IMR-90 (cell line): ENCODE results near the gene C1QTNF9B. TPM values are rescaled to one million over a fixed set of nuclear protein-coding genes. Genes with fewer than 3 reads are reported as not detected.

Experiments used
- ATAC-seq: fragments of 200-7000 bp; cut with Tn5 transposase; 2 replicates; pipeline ENCODE4 v1.9.1; 2020; ENCODE audit warnings: low read depth, mild to moderate bottlenecking, moderate library complexity
- BruUV-seq: library from RNA; stranded (reverse); fragments of 400-500 nt; replicated peaks from 2 replicates; lab custom pipeline; 2021; lab: Mats Ljungman, UMichigan
- CTCF ChIA-PET: fragments of 300-600 bp; formaldehyde crosslinking; extraction: SDS; loops from one replicate; lab custom pipeline; 2021; ENCODE audit warnings: antibody characterized with exemption; lab: Yijun Ruan, JAX
- POLR2A ChIA-PET: fragments of 300-600 bp; sonication (Branson Sonifier 250); formaldehyde crosslinking; loops from one replicate; lab custom pipeline; 2022; ENCODE audit warnings: antibody characterized with exemption; ENCODE audit not compliant: unreplicated experiment; lab: Charles Lee
- DNase-seq: peaks from one replicate; pipeline ENCODE4 v3.0.0; 2013
- H2AFZ ChIP-seq: replicated peaks from 2 replicates; pipeline ENCODE3; 2013; ENCODE audit warnings: low read length, mild to moderate bottlenecking; ENCODE audit not compliant: poor library complexity
- H2AK5ac ChIP-seq: 2 replicates; pipeline ENCODE4 v1.6.1; 2013; ENCODE audit warnings: low read depth, low read length, inconsistent platforms
- H2AK9ac ChIP-seq: replicated peaks from 2 replicates; pipeline ENCODE3; 2013; ENCODE audit warnings: mild to moderate bottlenecking, low read depth, low read length, moderate library complexity; ENCODE audit not compliant: poor library complexity
- H2BK120ac ChIP-seq: 2 replicates; pipeline ENCODE4 v1.6.1; 2013; ENCODE audit warnings: low read depth, low read length, inconsistent platforms
- H2BK15ac ChIP-seq: 3 replicates; pipeline ENCODE4 v1.6.1; 2013; ENCODE audit warnings: low read depth, low read length, inconsistent platforms
- H2BK20ac ChIP-seq: 2 replicates; pipeline ENCODE4 v1.6.1; 2013; ENCODE audit warnings: low read depth, mild to moderate bottlenecking, inconsistent platforms, low read length, moderate library complexity
- H2BK5ac ChIP-seq: 2 replicates; pipeline ENCODE4 v1.6.1; 2013; ENCODE audit warnings: mild to moderate bottlenecking, low read depth, low read length, inconsistent platforms; ENCODE audit not compliant: poor library complexity, severe bottlenecking
- H3K14ac ChIP-seq: replicated peaks from 2 replicates; pipeline ENCODE4 v1.6.1; 2013; ENCODE audit warnings: low read depth, low read length, inconsistent platforms
- H3K18ac ChIP-seq: 2 replicates; pipeline ENCODE4 v1.6.1; 2013; ENCODE audit warnings: low read depth, low read length, control low read depth
- H3K23ac ChIP-seq: 2 replicates; pipeline ENCODE4 v1.6.1; 2013; ENCODE audit warnings: low read depth, low read length, inconsistent platforms
- H3K27ac ChIP-seq: 2 replicates; pipeline ENCODE4 v1.5.1; 2013; ENCODE audit warnings: mild to moderate bottlenecking, control low read depth, low read length; ENCODE audit not compliant: insufficient read depth
- H3K27me3 ChIP-seq: 2 replicates; pipeline ENCODE4 v1.6.1; 2013; ENCODE audit warnings: low read length; ENCODE audit not compliant: control insufficient read depth, insufficient read depth
- H3K36me3 ChIP-seq: 2 replicates; pipeline ENCODE4 v1.6.1; 2013; ENCODE audit warnings: low read length, mixed read lengths; ENCODE audit not compliant: control insufficient read depth, insufficient read depth
- H3K4ac ChIP-seq: 2 replicates; pipeline ENCODE4 v1.6.1; 2013; ENCODE audit warnings: low read depth, low read length, inconsistent platforms
- H3K4me1 ChIP-seq: 2 replicates; pipeline ENCODE4 v1.6.1; 2013; ENCODE audit warnings: low read length, mixed read lengths; ENCODE audit not compliant: control insufficient read depth, insufficient read depth
- H3K4me2 ChIP-seq: 2 replicates; pipeline ENCODE4 v1.6.1; 2013; ENCODE audit warnings: low read depth, mild to moderate bottlenecking, control low read depth, low read length, moderate library complexity
- H3K4me3 ChIP-seq: 2 replicates; pipeline ENCODE4 v1.5.1; 2013; ENCODE audit warnings: low read depth, mild to moderate bottlenecking, control low read depth, low read length, moderate library complexity; ENCODE audit not compliant: insufficient read depth
- H3K56ac ChIP-seq: 2 replicates; pipeline ENCODE4 v1.6.1; 2013; ENCODE audit warnings: low read length, inconsistent platforms; ENCODE audit not compliant: insufficient read depth; ENCODE audit errors: extremely low read depth
- H3K79me1 ChIP-seq, 2 experiments: 2 replicates each; pipeline ENCODE4 v1.6.1; 2013; ENCODE audit warnings: low read length in 2 of 2, inconsistent platforms in 1 of 2, low read depth in 1 of 2
- H3K9ac ChIP-seq: 2 replicates; pipeline ENCODE4 v1.6.1; 2013; ENCODE audit warnings: low read depth, low read length, control low read depth
- H3K9me1 ChIP-seq: 2 replicates; pipeline ENCODE4 v1.6.1; 2013; ENCODE audit warnings: low read length, inconsistent platforms; ENCODE audit not compliant: insufficient read depth
- H3K9me3 ChIP-seq: 2 replicates; pipeline ENCODE4 v1.6.1; 2013; ENCODE audit warnings: low read length; ENCODE audit not compliant: control insufficient read depth, insufficient read depth
- H4K20me1 ChIP-seq: 2 replicates; pipeline ENCODE4 v1.6.1; 2013; ENCODE audit warnings: low read length, inconsistent platforms; ENCODE audit not compliant: insufficient read depth
- H4K5ac ChIP-seq: 2 replicates; pipeline ENCODE4 v1.6.1; 2013; ENCODE audit warnings: mild to moderate bottlenecking, low read depth, low read length, control low read depth
- H4K8ac ChIP-seq, 2 experiments: 2 replicates each; pipeline ENCODE4 v1.6.1; 2013; ENCODE audit warnings: low read depth in 2 of 2, low read length in 2 of 2, control low read depth in 1 of 2, inconsistent platforms in 1 of 2
- H4K91ac ChIP-seq: 2 replicates; pipeline ENCODE4 v1.6.1; 2013; ENCODE audit warnings: low read depth, low read length, inconsistent platforms; ENCODE audit not compliant: insufficient read depth
- BHLHE40 ChIP-seq: fragments of 150-350 bp; IDR thresholded peaks from 2 replicates; pipeline ENCODE4 v1.6.1; 2016; ENCODE audit warnings: mild to moderate bottlenecking, low read depth, low read length
- FOS ChIP-seq: fragments of 150-350 bp; IDR thresholded peaks from 2 replicates; pipeline ENCODE4 v1.6.1; 2016; ENCODE audit warnings: low read depth, low read length
- MAFK ChIP-seq: IDR thresholded peaks from 2 replicates; pipeline ENCODE4 v1.6.1; 2012; ENCODE audit warnings: low read depth, low read length, improper control_type of control experiment
- MAZ ChIP-seq: IDR thresholded peaks from 2 replicates; pipeline ENCODE4 v1.6.1; 2012; ENCODE audit warnings: low read depth, mild to moderate bottlenecking, low read length, improper control_type of control experiment, moderate library complexity, borderline replicate concordance
- POLR2A ChIP-seq: IDR thresholded peaks from 2 replicates; pipeline ENCODE4 v1.6.1; 2012; ENCODE audit warnings: mild to moderate bottlenecking, low read depth, low read length
- RAD21 ChIP-seq: IDR thresholded peaks from 2 replicates; pipeline ENCODE4 v1.6.1; 2012; ENCODE audit warnings: low read length, improper control_type of control experiment
- RCOR1 ChIP-seq: IDR thresholded peaks from 2 replicates; pipeline ENCODE4 v1.6.1; 2012; ENCODE audit warnings: mild to moderate bottlenecking, low read length, improper control_type of control experiment; ENCODE audit not compliant: insufficient replicate concordance
- WGBS, 2 experiments: methylation state at CpG; one replicate each; pipeline versions ENCODE4 v1.1.5 to v1.1.7; 2013; ENCODE audit warnings: missing lambda C conversion rate in 2 of 2; ENCODE audit not compliant: insufficient read length in 1 of 2; ENCODE audit errors: extremely low coverage in 2 of 2; 5-methylcytosine and 5-hydroxymethylcytosine counted together
- dilution Hi-C: fragments of 300-500 bp; cut with HindIII; formaldehyde crosslinking; loops from one replicate; pipeline ENCODE4 v1.14.3; 2018; ENCODE audit warnings: low sequenced_read_pairs; ENCODE audit not compliant: unreplicated experiment
- in situ Hi-C: fragments of 300-500 bp; cut with MboI; formaldehyde crosslinking; loops from 3 replicates; pipeline ENCODE4 v1.14.3; 2019; ENCODE audit warnings: low sequenced_read_pairs, inconsistent platforms, mixed read lengths
- intact Hi-C: fragments of 100-400 bp; cut with micrococcal nuclease; formaldehyde crosslinking; loops from 2 replicates; pipeline ENCODE4 v1.10.0; 2022
- polyA plus RNA-seq, 3 experiments: library from polyadenylated mRNA; depleted of rRNA; stranded (reverse); fragments of >200 nt; gene quantifications; 2 replicates each; pipeline ENCODE4 v1.2.3, GENCODE V29; 2012; ENCODE audit warnings: low replicate concordance in 1 of 3
- total RNA-seq: library from RNA; depleted of rRNA; stranded (reverse); fragments of >200 nt; gene quantifications from 2 replicates; pipeline ENCODE4 v1.2.3, GENCODE V29; 2012
- TF ChIP-seq, protein P1 (sequence below): fragments of 150-350 bp; IDR thresholded peaks from 2 replicates; pipeline ENCODE4 v1.6.1; 2017; ENCODE audit warnings: mild to moderate bottlenecking, antibody characterized with exemption, low read length, low read depth

C1QTNF9B gene
- total and polyA plus RNA-seq, 2 of the 4 experiments (the other 2 are of a cell fraction): 0.72 to 1.1 TPM

DNA sequence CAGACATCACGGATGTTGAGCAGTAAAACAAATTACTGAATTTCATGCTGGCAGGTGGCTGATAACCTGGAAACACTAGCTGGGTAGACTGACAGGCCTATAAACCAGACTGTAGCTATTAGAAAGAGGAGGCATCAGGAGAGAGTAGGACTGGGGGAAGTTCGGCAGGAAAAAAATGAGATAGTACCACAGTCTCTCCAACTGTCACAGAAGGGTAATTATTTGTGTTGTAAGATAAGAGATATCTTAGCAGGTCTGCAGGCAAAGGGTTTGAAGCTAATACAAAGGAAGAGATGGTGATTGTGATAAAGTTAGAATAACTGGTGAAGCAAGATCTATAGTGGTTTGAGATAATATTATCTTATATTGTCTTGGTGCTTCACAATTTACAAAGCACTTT lies 49.8 kb downstream of the C1QTNF9B start:
- DNase-seq (no peak), ATAC-seq (no peak)
- Histone ChIP-seq H3K56ac (no peak overlapping the region), H2BK15ac (no peak overlapping the region), H2BK120ac (no peak overlapping the region), H3K4me1 (no peaks in the 10 kb centered on the region), H3K36me3 (peaks cover 3% of the 10 kb centered on the region), H4K91ac (no peak overlapping the region), H3K27me3 (no peaks in the 10 kb centered on the region), H2AK5ac (no peak overlapping the region), H3K4me2 (no peak overlapping the region), H2BK5ac (no peak overlapping the region), H3K27ac (no peak overlapping the region), H2BK20ac (no peak overlapping the region), H4K5ac (no peak overlapping the region), H3K9me3 (no peaks in the 10 kb centered on the region), H3K79me1 (no peaks in the 10 kb centered on the region), H3K4ac (no peak overlapping the region), H3K4me3 (no peak overlapping the region), H2AFZ (no peak overlapping the region), H3K9ac (no peak overlapping the region), H4K8ac (no peak overlapping the region), H4K20me1 (no peaks in the 10 kb centered on the region), H3K9me1 (peaks cover 3% of the 10 kb centered on the region), H2AK9ac (no peak overlapping the region), H3K14ac (no peak overlapping the region), H3K23ac (no peak overlapping the region), H3K18ac (no peak overlapping the region)
- intact Hi-C loops: no loop called here
- POLR2A ChIA-PET: interaction anchor here (0.6 kb wide), 1 partner anchor 169 kb away, joined by 4 read pairs; no protein-coding TSS in a partner anchor
- in situ Hi-C loops: no loop called here
- no CpG with 5 or more reads among the region's 2 CpGs for WGBS, 2 experiments
- no TSS peak for BruUV-seq
- no peak for TF ChIP-seq RAD21
- no peak for TF ChIP-seq MAFK
- TF ChIP-seq BHLHE40: no peak
- no peak for TF ChIP-seq POLR2A
- no peak for TF ChIP-seq FOS
- no peak for TF ChIP-seq RCOR1
- TF ChIP-seq MAZ: no peak
- TF ChIP-seq, protein P1, sequence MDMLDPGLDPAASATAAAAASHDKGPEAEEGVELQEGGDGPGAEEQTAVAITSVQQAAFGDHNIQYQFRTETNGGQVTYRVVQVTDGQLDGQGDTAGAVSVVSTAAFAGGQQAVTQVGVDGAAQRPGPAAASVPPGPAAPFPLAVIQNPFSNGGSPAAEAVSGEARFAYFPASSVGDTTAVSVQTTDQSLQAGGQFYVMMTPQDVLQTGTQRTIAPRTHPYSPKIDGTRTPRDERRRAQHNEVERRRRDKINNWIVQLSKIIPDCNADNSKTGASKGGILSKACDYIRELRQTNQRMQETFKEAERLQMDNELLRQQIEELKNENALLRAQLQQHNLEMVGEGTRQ: no peak
- CTCF ChIA-PET: no interaction called here
- dilution Hi-C loops: no loop called here
